T-helper 2 cell treated with Interferon-gamma antibody and Interleukin-4, amounts not matched to agents 100 ng/mL and 5 ng/mL, for 36 hours (primary cell): ENCODE data around the gene AK9. TPM values are rescaled to one million over a fixed set of nuclear protein-coding genes. Genes with fewer than 3 reads are reported as not detected.

Experiments used
- intact Hi-C: fragments of 100-400 bp; cut with micrococcal nuclease; formaldehyde crosslinking; loops from one replicate; pipeline ENCODE4 v1.15.1; 2023
- total RNA-seq: library from RNA; stranded (reverse); gene quantifications from 2 replicates; pipeline ENCODE4 v1.2.3, GENCODE V29; 2022

Gene AK9
- total RNA-seq, 1 donor from 2014 or later, result 4.2 TPM

GRCh38 chr6:109515781-109516409, 175.1 kb downstream of the AK9 start:
- intact Hi-C loops, result loop anchor here (1.0 to 5.0 kb wide), 3 partner anchors 25 to 61 kb away; partner anchors contain the start of genes MICAL1 and ZBTB24

GRCh38 chr6:109514946-109515345, 176.1 kb downstream of the AK9 start:
- intact Hi-C loops, result loop anchor here (1.0 to 5.0 kb wide), 3 partner anchors 24 to 60 kb away; partner anchors contain the start of genes MICAL1 and ZBTB24

GRCh38 chr6:109513571-109514071, 177.4 kb downstream of the AK9 start:
- intact Hi-C loops, result loop anchor here (2.0 kb wide), 1 partner anchor 59 kb away; the partner anchor contains the start of gene MICAL1

GRCh38 chr6:109512271-109512817, 178.7 kb downstream of the AK9 start:
- intact Hi-C loops, result no loop called here

- intact Hi-C loops, result no loop called here
Measured at GRCh38 chr6:109511832-109512231, 179.2 kb downstream of the AK9 start.

GRCh38 chr6:109510358-109510757, 180.6 kb downstream of the AK9 start:
- intact Hi-C loops, result no loop called here

- intact Hi-C loops, result no loop called here
Measured at GRCh38 chr6:109508166-109508860, 182.7 kb downstream of the AK9 start.

- intact Hi-C loops, result no loop called here
Measured at GRCh38 chr6:109507490-109508072, 183.4 kb downstream of the AK9 start.

- intact Hi-C loops, result no loop called here
Measured at GRCh38 chr6:109506841-109507240, 184.2 kb downstream of the AK9 start.

GRCh38 chr6:109506314-109506713, 184.7 kb downstream of the AK9 start:
- intact Hi-C loops, result no loop called here

- intact Hi-C loops, result no loop called here
Measured at GRCh38 chr6:109503327-109504224, 187.4 kb downstream of the AK9 start.

GRCh38 chr6:109498936-109499335, 192.1 kb downstream of the AK9 start:
- intact Hi-C loops, result no loop called here

- intact Hi-C loops, result no loop called here
Measured at GRCh38 chr6:109498052-109498451, 192.9 kb downstream of the AK9 start.

GRCh38 chr6:109496036-109496772, 194.8 kb downstream of the AK9 start:
- intact Hi-C loops, result no loop called here

- intact Hi-C loops, result loop anchor here (5.0 kb wide), 1 partner anchor 33 kb away; no protein-coding TSS in a partner anchor
Measured at GRCh38 chr6:109493865-109494264, 197.1 kb downstream of the AK9 start.

GRCh38 chr6:109491207-109491938, 199.6 kb downstream of the AK9 start:
- intact Hi-C loops, result loop anchor here (1.0 to 5.0 kb wide), 5 partner anchors 8 to 37 kb away; partner anchors contain the start of genes MICAL1 and ZBTB24

GRCh38 chr6:109490713-109491112, 200.3 kb downstream of the AK9 start:
- intact Hi-C loops, result loop anchor here (1.0 to 5.0 kb wide), 5 partner anchors 7 to 37 kb away; partner anchors contain the start of genes MICAL1 and ZBTB24

GRCh38 chr6:109488001-109488400, 203.0 kb downstream of the AK9 start:
- intact Hi-C loops, result loop anchor here (10.0 kb wide), 1 partner anchor 1327 kb away; the partner anchor contains the start of gene CDK19

- intact Hi-C loops, result loop anchor here (10.0 kb wide), 1 partner anchor 1329 kb away; the partner anchor contains the start of gene CDK19
Measured at GRCh38 chr6:109486068-109486467, 204.9 kb downstream of the AK9 start.
